Activated naive CD4-positive, alpha-beta T cell treated with anti-CD3 and anti-CD28 coated beads, Interleukin-2, amount 50 U/mL, for 24 hours (primary cell): ENCODE results near the gene STAM2.
"Not testable (repeated sequence)": the region's sequence is repeated elsewhere in the genome, so short reads cannot be mapped to it uniquely, and the experiment has no call there.

Source experiments
- H3K27ac Mint-ChIP-seq: one replicate; pipeline ENCODE4 v1.8.0; 2021; ENCODE audit warnings: mild to moderate bottlenecking, mixed read lengths
- H3K27me3 Mint-ChIP-seq: one replicate; pipeline ENCODE4 v1.8.0; 2021; ENCODE audit warnings: mixed read lengths
- H3K36me3 Mint-ChIP-seq: one replicate; pipeline ENCODE4 v1.8.0; 2021; ENCODE audit warnings: mixed read lengths
- H3K4me1 Mint-ChIP-seq: one replicate; pipeline ENCODE4 v1.8.0; 2021; ENCODE audit warnings: mixed read lengths
- H3K4me3 Mint-ChIP-seq: one replicate; pipeline ENCODE4 v1.8.0; 2021; ENCODE audit warnings: mild to moderate bottlenecking, mixed read lengths
- H3K9me3 Mint-ChIP-seq: one replicate; pipeline ENCODE4 v1.8.0; 2021; ENCODE audit warnings: mixed read lengths

STAM2 gene

GRCh38 chr2:152161598-152161997 lies 14.0 kb downstream of the STAM2 start:
- H3K4me1 Mint-ChIP-seq, result peaks cover 47% of the 10 kb centered on the region
- no peak overlapping the region for H3K27ac Mint-ChIP-seq
- H3K36me3 Mint-ChIP-seq, result peaks cover 19% of the 10 kb centered on the region
- H3K4me3 Mint-ChIP-seq, result no peak overlapping the region
- H3K9me3 Mint-ChIP-seq, result peaks cover 5% of the 10 kb centered on the region
- no peaks in the 10 kb centered on the region for H3K27me3 Mint-ChIP-seq

DNA sequence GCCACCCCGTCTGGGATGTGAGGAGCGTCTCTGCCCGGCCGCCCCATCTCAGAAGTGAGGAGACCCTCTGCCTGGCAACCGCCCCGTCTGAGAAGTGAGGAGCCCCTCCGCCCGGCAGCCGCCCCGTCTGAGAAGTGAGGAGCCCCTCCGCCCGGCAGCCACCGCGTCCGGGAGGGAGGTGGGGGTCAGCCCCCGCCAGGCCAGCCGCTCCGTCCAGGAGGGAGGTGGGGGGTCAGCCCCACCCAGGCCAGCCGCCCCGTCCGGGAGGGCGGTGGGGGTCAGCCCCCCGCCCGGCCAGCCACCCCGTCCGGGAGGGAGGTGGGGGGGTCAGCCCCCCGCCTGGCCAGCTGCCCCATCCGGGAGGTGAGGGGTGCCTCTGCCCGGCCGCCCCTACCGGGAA lies 15.2 kb downstream of the STAM2 start:
- H3K27ac Mint-ChIP-seq, result not testable (repeated sequence)

GRCh38 chr2:152157253-152157652 lies 18.3 kb downstream of the STAM2 start:
- Mint-ChIP-seq H3K9me3 (peaks cover 5% of the 10 kb centered on the region), H3K27ac (no peak overlapping the region), H3K36me3 (peaks cover 18% of the 10 kb centered on the region), H3K4me1 (peaks cover 44% of the 10 kb centered on the region), H3K4me3 (no peak overlapping the region), H3K27me3 (no peaks in the 10 kb centered on the region)

More for the DNA sequence above, 15.2 kb downstream of the STAM2 start:
- H3K36me3 Mint-ChIP-seq, result peaks cover 20% of the 10 kb centered on the region
- H3K4me1 Mint-ChIP-seq, result peaks cover 44% of the 10 kb centered on the region
- H3K9me3 Mint-ChIP-seq, H3K4me3 Mint-ChIP-seq, H3K27me3 Mint-ChIP-seq: not testable (repeated sequence)

GRCh38 chr2:152155209-152155608 lies 20.4 kb downstream of the STAM2 start:
- H3K27me3 Mint-ChIP-seq, result no peaks in the 10 kb centered on the region
- H3K27ac Mint-ChIP-seq, result no peak overlapping the region
- peaks cover 44% of the 10 kb centered on the region for H3K4me1 Mint-ChIP-seq
- H3K4me3 Mint-ChIP-seq, result no peak overlapping the region
- H3K36me3 Mint-ChIP-seq, result peaks cover 16% of the 10 kb centered on the region
- H3K9me3 Mint-ChIP-seq, result peaks cover 5% of the 10 kb centered on the region

DNA sequence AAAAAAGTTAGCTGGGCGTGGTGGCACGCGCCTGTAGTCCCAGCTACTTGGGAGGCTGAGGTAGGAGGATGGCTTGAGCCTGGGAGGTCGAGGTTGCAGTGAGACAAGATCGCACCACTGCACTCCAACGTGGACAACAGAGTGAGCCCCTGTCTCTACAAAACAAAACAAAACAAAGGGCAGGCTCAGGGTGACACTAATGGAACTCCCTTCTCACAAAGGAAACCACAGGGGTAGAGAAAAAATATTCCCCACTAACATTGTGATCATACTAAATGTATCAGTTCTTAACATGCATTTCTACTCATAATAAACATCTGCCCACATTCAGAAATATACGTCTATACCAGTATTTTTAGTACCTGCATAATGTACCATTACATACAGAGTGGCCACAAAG lies 21.1 kb downstream of the STAM2 start:
- peaks cover 44% of the 10 kb centered on the region for H3K4me1 Mint-ChIP-seq

DNA sequence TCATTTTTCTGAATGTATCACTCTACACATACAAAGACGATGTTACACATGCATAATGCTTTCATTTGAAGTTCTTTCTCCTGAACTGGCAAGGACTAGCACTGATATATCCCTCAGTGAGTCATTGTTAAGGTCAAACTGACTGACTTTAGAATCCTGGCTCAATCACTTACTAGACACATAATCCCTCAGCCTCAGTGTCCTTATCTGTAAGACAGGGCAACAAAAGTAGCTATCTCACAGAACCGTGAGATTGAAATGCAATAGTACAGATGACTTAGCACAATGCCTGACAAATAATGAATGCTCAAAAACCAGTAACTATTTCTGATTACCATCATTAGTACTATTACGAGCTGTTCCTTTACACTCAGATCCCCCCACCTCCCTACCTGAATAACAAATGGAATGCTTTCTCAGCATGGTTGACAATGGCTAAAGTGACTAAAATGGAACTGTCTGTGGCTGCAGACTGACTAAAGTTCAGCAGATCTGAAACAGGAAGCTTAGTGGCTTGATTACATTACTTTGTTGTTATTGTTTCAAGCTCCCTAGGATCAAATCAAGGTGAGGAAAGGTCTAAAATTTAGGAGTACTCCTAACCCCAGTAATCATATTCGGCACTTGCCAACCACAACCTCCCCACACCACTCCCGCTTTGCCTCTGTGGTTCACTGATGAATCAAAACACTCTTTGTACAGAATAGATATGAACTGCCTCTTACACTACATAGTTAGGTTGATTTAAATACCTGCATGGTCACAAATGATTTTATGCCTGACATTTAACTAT lies 40.9 kb downstream of the STAM2 start:
- no peak overlapping the region for H3K27ac Mint-ChIP-seq
- H3K4me3 Mint-ChIP-seq, result no peak overlapping the region
- peaks cover 13% of the 10 kb centered on the region for H3K36me3 Mint-ChIP-seq
- no peaks in the 10 kb centered on the region for H3K27me3 Mint-ChIP-seq
- no peaks in the 10 kb centered on the region for H3K9me3 Mint-ChIP-seq
- no peaks in the 10 kb centered on the region for H3K4me1 Mint-ChIP-seq

More for the DNA sequence above, 21.1 kb downstream of the STAM2 start:
- H3K9me3 Mint-ChIP-seq, result peaks cover 5% of the 10 kb centered on the region
- no peaks in the 10 kb centered on the region for H3K27me3 Mint-ChIP-seq
- H3K4me3 Mint-ChIP-seq, result no peak overlapping the region
- H3K36me3 Mint-ChIP-seq, result peaks cover 16% of the 10 kb centered on the region
- H3K27ac Mint-ChIP-seq, result no peak overlapping the region

DNA sequence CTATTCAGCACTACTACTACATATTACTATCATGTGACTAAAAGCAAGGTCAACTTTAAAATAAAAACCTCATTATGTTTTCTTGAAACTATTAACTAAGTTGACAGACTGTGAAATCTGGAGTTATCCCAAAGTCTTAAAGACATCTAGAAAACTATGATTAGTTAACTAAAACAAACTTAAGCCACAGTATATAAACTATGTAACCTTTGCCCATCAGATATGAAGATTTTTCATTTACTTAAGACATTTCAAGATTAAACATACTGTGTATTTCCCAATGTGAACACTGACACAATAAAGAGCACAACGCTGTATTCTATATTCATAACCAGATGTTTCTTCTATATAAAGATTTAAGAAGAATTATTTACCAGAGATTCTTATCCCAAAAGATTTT lies 43.3 kb downstream of the STAM2 start:
- Mint-ChIP-seq H3K4me1 (no peaks in the 10 kb centered on the region), H3K27me3 (no peaks in the 10 kb centered on the region), H3K9me3 (no peaks in the 10 kb centered on the region), H3K27ac (no peak overlapping the region), H3K4me3 (no peak overlapping the region), H3K36me3 (peaks cover 6% of the 10 kb centered on the region)

GRCh38 chr2:152127628-152128027 lies 47.9 kb downstream of the STAM2 start:
- H3K4me1 Mint-ChIP-seq, result no peaks in the 10 kb centered on the region
- H3K27ac Mint-ChIP-seq, result no peak overlapping the region

GRCh38 chr2:152126664-152127063 lies 48.9 kb downstream of the STAM2 start:
- H3K27me3 Mint-ChIP-seq, result no peaks in the 10 kb centered on the region
- H3K27ac Mint-ChIP-seq, result no peak overlapping the region
- H3K4me3 Mint-ChIP-seq, result no peak overlapping the region
- H3K36me3 Mint-ChIP-seq, result peaks cover 4% of the 10 kb centered on the region
- H3K9me3 Mint-ChIP-seq, result no peaks in the 10 kb centered on the region
- H3K4me1 Mint-ChIP-seq, result no peaks in the 10 kb centered on the region

More at GRCh38 chr2:152127628-152128027, 47.9 kb downstream of the STAM2 start:
- Mint-ChIP-seq H3K4me3 (no peak overlapping the region), H3K27me3 (no peaks in the 10 kb centered on the region), H3K36me3 (peaks cover 10% of the 10 kb centered on the region), H3K9me3 (no peaks in the 10 kb centered on the region)

- Mint-ChIP-seq H3K4me1 (no peaks in the 10 kb centered on the region), H3K27me3 (no peaks in the 10 kb centered on the region), H3K4me3 (no peak overlapping the region), H3K27ac (no peak overlapping the region), H3K9me3 (no peaks in the 10 kb centered on the region), H3K36me3 (peaks cover 4% of the 10 kb centered on the region)
Observed at GRCh38 chr2:152122161-152122560, 53.4 kb downstream of the STAM2 start.

GRCh38 chr2:152120430-152120829 lies 55.1 kb downstream of the STAM2 start:
- Mint-ChIP-seq H3K27ac (no peak overlapping the region), H3K27me3 (no peaks in the 10 kb centered on the region), H3K4me1 (no peaks in the 10 kb centered on the region), H3K4me3 (no peak overlapping the region), H3K9me3 (no peaks in the 10 kb centered on the region), H3K36me3 (peaks cover 6% of the 10 kb centered on the region)

- H3K36me3 Mint-ChIP-seq, result peaks cover 2% of the 10 kb centered on the region
- H3K27ac Mint-ChIP-seq, result no peak overlapping the region
- no peak overlapping the region for H3K4me3 Mint-ChIP-seq
- no peaks in the 10 kb centered on the region for H3K27me3 Mint-ChIP-seq
- no peaks in the 10 kb centered on the region for H3K9me3 Mint-ChIP-seq
- no peaks in the 10 kb centered on the region for H3K4me1 Mint-ChIP-seq
Observed at GRCh38 chr2:152115952-152116351, 59.6 kb downstream of the STAM2 start.

DNA sequence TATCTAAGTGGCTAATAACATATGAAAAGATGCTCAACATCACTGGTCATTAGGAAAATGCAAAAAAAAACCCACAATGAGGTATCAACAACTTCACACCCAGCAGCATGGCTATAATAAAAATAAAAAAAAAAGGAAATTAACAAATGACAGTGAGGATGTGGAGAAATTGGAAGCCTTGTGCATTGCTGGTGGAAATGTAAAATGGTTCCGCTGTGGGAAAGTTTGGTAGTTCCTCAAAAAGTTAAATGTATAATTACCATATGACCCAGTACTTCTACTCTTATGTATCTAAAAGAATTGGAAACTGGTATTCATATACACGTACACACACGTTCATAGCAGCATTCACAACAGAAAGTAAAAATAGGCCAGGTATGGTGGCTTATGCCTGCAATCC lies 61.2 kb downstream of the STAM2 start:
- Mint-ChIP-seq H3K27ac (no peak overlapping the region), H3K27me3 (no peaks in the 10 kb centered on the region), H3K4me3 (no peak overlapping the region), H3K4me1 (no peaks in the 10 kb centered on the region), H3K9me3 (no peaks in the 10 kb centered on the region), H3K36me3 (peaks cover 2% of the 10 kb centered on the region)

DNA sequence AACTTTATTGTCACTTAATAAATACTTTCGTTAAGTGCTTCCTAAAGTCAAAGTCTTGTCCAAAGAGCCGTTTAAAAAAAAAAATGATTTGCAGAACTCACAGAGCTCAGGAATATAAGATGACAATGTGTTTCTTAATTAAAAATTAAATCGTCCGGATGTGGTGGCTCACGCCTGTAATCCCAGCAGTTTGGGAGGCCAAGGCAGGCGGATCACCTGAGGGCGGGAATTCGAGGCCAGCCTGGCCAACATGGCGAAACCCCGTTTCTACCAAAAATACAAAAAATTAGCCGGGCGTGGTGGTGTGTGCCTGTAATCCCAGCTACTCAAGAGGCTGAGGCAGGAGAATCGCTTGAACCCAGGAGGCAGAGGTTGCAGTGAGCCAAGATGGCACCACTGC lies 68.4 kb downstream of the STAM2 start:
- not testable (repeated sequence) for H3K4me1 Mint-ChIP-seq, H3K4me3 Mint-ChIP-seq, H3K9me3 Mint-ChIP-seq, H3K36me3 Mint-ChIP-seq, H3K27ac Mint-ChIP-seq, H3K27me3 Mint-ChIP-seq

DNA sequence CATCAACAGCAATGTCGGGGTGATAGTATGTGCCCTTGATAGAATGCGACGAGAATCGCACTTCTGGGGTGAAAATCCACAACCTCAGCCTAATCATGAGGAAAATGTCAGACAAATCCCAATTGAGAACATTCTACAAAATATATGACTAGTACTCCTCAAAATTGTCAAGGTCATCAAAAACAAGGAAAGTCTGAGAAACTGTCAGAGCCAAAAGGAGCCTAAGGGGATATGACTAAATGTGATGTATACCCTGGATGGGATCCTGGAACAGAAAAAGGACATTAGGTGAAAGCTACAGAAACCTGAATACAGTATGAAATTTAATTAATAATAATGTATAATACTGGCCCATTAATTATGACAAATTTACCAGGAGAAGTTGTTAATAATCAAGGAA lies 69.1 kb downstream of the STAM2 start:
- H3K36me3 Mint-ChIP-seq, result no peaks in the 10 kb centered on the region
- no peaks in the 10 kb centered on the region for H3K4me1 Mint-ChIP-seq
- H3K4me3 Mint-ChIP-seq, result no peak overlapping the region
- H3K9me3 Mint-ChIP-seq, result no peaks in the 10 kb centered on the region
- peaks cover 7% of the 10 kb centered on the region for H3K27me3 Mint-ChIP-seq
- no peak overlapping the region for H3K27ac Mint-ChIP-seq

GRCh38 chr2:152103271-152103670 lies 72.3 kb downstream of the STAM2 start:
- H3K27me3 Mint-ChIP-seq, result peaks cover 23% of the 10 kb centered on the region
- H3K9me3 Mint-ChIP-seq, result no peaks in the 10 kb centered on the region
- H3K4me1 Mint-ChIP-seq, result peaks cover 7% of the 10 kb centered on the region
- no peak overlapping the region for H3K27ac Mint-ChIP-seq
- no peak overlapping the region for H3K4me3 Mint-ChIP-seq
- H3K36me3 Mint-ChIP-seq, result no peaks in the 10 kb centered on the region

DNA sequence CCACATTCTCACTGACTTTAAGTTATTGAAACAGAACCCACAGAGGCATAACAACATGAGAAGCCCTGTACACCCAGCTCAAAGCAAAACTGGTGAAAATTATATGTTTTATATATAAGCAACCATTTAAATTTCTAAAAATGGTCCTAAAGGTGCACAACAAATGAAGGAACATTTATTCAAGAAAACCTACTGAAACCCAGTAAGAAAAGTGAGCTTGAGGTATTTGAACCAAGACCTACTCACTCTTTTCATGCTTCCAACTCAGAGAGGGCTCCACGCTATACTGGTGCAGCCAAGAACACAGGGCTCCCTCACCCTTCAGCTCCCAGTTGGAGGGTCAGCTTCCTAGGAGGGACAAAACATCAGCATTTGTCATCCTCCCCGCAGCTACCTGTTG lies 74.6 kb downstream of the STAM2 start:
- Mint-ChIP-seq H3K27me3 (peaks cover 32% of the 10 kb centered on the region), H3K36me3 (no peaks in the 10 kb centered on the region), H3K4me3 (no peak overlapping the region), H3K27ac (no peak overlapping the region), H3K4me1 (peaks cover 18% of the 10 kb centered on the region), H3K9me3 (no peaks in the 10 kb centered on the region)
